ENCODE results near the gene PLEKHB2. TPM values are rescaled to one million over a fixed set of nuclear protein-coding genes. Genes with fewer than 3 reads are reported as not detected.
A peak's percentile ranks its signal among the peaks of the same experiment; 100 is the strongest.

PLEKHB2 gene
- total and polyA plus RNA-seq, 9 of the 15 experiments (the other 6 are each of a cell fraction or from before 2014, with no cell fraction given): 41.3 to 71.5 (median 50.2) TPM

DNA sequence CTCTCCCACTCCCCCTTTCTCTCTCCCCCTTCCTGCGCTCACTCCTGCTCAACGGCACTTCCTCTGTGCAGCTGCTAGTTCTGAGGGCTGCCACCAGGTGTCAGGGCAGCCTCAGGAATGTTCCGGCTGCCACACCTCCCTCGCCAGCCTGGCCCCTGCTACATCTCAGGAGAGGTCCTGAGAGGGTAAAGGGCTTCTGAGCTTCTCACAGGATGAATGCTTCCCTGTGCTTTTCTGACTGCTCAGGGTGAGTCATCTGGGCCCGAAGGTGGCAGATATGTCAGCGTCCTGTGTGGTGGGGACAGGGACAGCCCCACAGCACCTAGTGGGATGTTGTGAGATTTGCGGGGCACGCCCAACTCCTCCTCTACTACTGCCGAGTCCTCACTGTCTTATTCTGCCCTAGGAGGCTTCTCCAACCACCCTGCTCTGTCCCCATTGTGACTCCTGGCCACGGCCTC, 49.0 kb downstream of the PLEKHB2 start (continued):
- TF ChIP-seq, protein P1, sequence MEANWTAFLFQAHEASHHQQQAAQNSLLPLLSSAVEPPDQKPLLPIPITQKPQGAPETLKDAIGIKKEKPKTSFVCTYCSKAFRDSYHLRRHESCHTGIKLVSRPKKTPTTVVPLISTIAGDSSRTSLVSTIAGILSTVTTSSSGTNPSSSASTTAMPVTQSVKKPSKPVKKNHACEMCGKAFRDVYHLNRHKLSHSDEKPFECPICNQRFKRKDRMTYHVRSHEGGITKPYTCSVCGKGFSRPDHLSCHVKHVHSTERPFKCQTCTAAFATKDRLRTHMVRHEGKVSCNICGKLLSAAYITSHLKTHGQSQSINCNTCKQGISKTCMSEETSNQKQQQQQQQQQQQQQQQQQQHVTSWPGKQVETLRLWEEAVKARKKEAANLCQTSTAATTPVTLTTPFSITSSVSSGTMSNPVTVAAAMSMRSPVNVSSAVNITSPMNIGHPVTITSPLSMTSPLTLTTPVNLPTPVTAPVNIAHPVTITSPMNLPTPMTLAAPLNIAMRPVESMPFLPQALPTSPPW (CRISPR knock-in tag; IDR thresholded peaks at IDR 0.05): peak; percentile 55; the same call in 1 of the 2 replicates
- TF ChIP-seq SPI1 (IDR thresholded peaks at IDR 0.05; ENCODE audit: borderline replicate concordance, low read depth, low read length) (peak; percentile 95), FOXM1 (IDR thresholded peaks at IDR 0.05; ENCODE audit: low read depth) (no peak), FOXM1 (CRISPR knock-in tag; IDR thresholded peaks at IDR 0.05; ENCODE audit: low read depth) (no peak), NFRKB (IDR thresholded peaks at IDR 0.05; ENCODE audit: low read depth) (no peak), SMC3 (conservative IDR thresholded peaks at IDR 0.05; ENCODE audit: insufficient read depth, low read depth, low read length) (peak; percentile 95)

DNA sequence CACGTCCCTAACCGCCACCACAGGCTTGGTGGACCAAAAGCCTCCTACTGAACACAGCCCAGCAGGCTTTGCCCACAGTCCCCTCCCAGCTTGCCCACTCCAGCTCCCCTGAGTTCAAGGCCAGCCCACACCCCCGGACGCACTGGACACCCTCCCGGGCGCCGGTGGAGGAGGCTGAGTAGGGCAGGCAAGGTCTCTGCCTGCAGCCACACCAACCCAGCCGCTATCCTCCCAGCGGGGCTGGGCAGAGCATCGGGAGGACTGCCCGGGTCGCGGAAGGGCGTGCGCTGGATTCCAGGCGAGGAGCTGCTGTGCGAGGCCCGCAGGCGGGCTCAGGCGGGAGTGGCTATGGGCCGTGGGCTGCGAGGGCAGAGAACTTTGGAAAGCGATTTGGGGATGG, 49.5 kb downstream of the PLEKHB2 start:
- Histone ChIP-seq H2AFZ (ENCODE audit: low read depth, low read length) (no peak overlapping the region), H3K27me3 (ENCODE audit: control insufficient read depth in 2 of 2, insufficient read depth in 2 of 2, low read length in 2 of 2) (peaks cover 0 to 14% of the 10 kb centered on the region in 2 experiments; a peak in 2 of 5 replicates), H3K9me1 (ENCODE audit: control insufficient read depth, insufficient read depth, low read length) (no peaks in the 10 kb centered on the region), H3K9ac (ENCODE audit: insufficient read depth in 1 of 2, low read depth in 2 of 2, low read length in 2 of 2) (peak overlapping the region in 1 of 2 experiments; percentile 14; a peak in 1 of 4 replicates), H4K20me1 (replicated peaks; ENCODE audit: control insufficient read depth, insufficient read depth, low read length) (peaks cover 4% of the 10 kb centered on the region; the same call in 1 of the 2 replicates), H3K27ac (ENCODE audit: extremely low read depth, low read depth, low read length) (no peak overlapping the region), H3K4me2 (ENCODE audit: insufficient read depth, low read length) (no peak overlapping the region), H3K79me2 (ENCODE audit: control insufficient read depth, insufficient read depth, low read length) (no peaks in the 10 kb centered on the region), H3K36me3 (ENCODE audit: control insufficient read depth, insufficient read depth, low read length) (peaks cover 7% of the 10 kb centered on the region; the same call in 2 of the 3 replicates), H3K9me3 (replicated peaks; ENCODE audit: control insufficient read depth, insufficient read depth, low read depth, low read length) (no peaks in the 10 kb centered on the region), H3K4me1 (replicated peaks in 1 of 2; ENCODE audit: control insufficient read depth in 2 of 2, insufficient read depth in 2 of 2, low read length in 2 of 2) (peaks cover 0 to 31% of the 10 kb centered on the region in 2 experiments; a peak in 3 of 5 replicates), H3K4me3 (no peak overlapping the region)
- ChIA-PET CTCF (ENCODE audit: low intra/inter-chr PET ratio) (interaction anchor here (3.1 kb wide), 1 partner anchor 1218 kb away, joined by 23 read pairs; no protein-coding TSS in a partner anchor), POLR2A (no interaction called here)
- no peak for FAIRE-seq
- no peak for ATAC-seq
- intact Hi-C loops (cut with micrococcal nuclease) (loop anchor here (1.0 to 10.0 kb wide), 3 partner anchors 180 to 1218 kb away; no protein-coding TSS in a partner anchor), in situ Hi-C loops (cut with MboI) (loop anchor here (5.0 kb wide), 1 partner anchor 1227 kb away; no protein-coding TSS in a partner anchor)
- DNase-seq (ENCODE audit: extremely low read depth in 1 of 4, low spot score in 3 of 4): no peak
- no TSS peak for BruUV-seq (replicated peaks)
- WGBS (ENCODE audit: insufficient coverage, low coverage, missing lambda C conversion rate): 33% methylated on average over 18 of the region's 23 CpGs
- TF ChIP-seq, protein P2, sequence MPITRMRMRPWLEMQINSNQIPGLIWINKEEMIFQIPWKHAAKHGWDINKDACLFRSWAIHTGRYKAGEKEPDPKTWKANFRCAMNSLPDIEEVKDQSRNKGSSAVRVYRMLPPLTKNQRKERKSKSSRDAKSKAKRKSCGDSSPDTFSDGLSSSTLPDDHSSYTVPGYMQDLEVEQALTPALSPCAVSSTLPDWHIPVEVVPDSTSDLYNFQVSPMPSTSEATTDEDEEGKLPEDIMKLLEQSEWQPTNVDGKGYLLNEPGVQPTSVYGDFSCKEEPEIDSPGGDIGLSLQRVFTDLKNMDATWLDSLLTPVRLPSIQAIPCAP (CRISPR knock-in tag; IDR thresholded peaks at IDR 0.05; ENCODE audit: borderline replicate concordance): no peak
- TF ChIP-seq U2AF1 (optimal IDR thresholded peaks at IDR 0.05; ENCODE audit: low read depth, low read length): no peak
- TF ChIP-seq, protein P3, sequence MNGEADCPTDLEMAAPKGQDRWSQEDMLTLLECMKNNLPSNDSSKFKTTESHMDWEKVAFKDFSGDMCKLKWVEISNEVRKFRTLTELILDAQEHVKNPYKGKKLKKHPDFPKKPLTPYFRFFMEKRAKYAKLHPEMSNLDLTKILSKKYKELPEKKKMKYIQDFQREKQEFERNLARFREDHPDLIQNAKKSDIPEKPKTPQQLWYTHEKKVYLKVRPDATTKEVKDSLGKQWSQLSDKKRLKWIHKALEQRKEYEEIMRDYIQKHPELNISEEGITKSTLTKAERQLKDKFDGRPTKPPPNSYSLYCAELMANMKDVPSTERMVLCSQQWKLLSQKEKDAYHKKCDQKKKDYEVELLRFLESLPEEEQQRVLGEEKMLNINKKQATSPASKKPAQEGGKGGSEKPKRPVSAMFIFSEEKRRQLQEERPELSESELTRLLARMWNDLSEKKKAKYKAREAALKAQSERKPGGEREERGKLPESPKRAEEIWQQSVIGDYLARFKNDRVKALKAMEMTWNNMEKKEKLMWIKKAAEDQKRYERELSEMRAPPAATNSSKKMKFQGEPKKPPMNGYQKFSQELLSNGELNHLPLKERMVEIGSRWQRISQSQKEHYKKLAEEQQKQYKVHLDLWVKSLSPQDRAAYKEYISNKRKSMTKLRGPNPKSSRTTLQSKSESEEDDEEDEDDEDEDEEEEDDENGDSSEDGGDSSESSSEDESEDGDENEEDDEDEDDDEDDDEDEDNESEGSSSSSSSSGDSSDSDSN (IDR thresholded peaks at IDR 0.05; ENCODE audit: borderline replicate concordance in 1 of 2, low read depth in 2 of 2, low read length in 2 of 2): no peak
- no peak for TF ChIP-seq ZNF253 (CRISPR knock-in tag; conservative IDR thresholded peaks at IDR 0.05)
- TF ChIP-seq KLF6 (CRISPR knock-in tag; IDR thresholded peaks at IDR 0.05; ENCODE audit: borderline replicate concordance): no peak
- no peak for TF ChIP-seq NR2C2 (CRISPR knock-in tag; IDR thresholded peaks at IDR 0.05)
- no peak for TF ChIP-seq NR2C2 (tag; IDR thresholded peaks at IDR 0.05)
- TF ChIP-seq, protein P4, sequence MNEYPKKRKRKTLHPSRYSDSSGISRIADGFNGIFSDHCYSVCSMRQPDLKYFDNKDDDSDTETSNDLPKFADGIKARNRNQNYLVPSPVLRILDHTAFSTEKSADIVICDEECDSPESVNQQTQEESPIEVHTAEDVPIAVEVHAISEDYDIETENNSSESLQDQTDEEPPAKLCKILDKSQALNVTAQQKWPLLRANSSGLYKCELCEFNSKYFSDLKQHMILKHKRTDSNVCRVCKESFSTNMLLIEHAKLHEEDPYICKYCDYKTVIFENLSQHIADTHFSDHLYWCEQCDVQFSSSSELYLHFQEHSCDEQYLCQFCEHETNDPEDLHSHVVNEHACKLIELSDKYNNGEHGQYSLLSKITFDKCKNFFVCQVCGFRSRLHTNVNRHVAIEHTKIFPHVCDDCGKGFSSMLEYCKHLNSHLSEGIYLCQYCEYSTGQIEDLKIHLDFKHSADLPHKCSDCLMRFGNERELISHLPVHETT (CRISPR knock-in tag; conservative IDR thresholded peaks at IDR 0.05 in 1 of 2, IDR thresholded peaks at IDR 0.05 in 1 of 2): no peak
